Amniotic epithelial cell (primary cell): Measurements from ENCODE around the gene XPNPEP1.
A peak's percentile ranks its signal among the peaks of the same experiment; 100 is the strongest.

Experiments used
- DNase-seq: peaks from one replicate; pipeline ENCODE4 v3.0.0-alpha.2; 2010; ENCODE audit warnings: low read depth

The XPNPEP1 gene

DNA sequence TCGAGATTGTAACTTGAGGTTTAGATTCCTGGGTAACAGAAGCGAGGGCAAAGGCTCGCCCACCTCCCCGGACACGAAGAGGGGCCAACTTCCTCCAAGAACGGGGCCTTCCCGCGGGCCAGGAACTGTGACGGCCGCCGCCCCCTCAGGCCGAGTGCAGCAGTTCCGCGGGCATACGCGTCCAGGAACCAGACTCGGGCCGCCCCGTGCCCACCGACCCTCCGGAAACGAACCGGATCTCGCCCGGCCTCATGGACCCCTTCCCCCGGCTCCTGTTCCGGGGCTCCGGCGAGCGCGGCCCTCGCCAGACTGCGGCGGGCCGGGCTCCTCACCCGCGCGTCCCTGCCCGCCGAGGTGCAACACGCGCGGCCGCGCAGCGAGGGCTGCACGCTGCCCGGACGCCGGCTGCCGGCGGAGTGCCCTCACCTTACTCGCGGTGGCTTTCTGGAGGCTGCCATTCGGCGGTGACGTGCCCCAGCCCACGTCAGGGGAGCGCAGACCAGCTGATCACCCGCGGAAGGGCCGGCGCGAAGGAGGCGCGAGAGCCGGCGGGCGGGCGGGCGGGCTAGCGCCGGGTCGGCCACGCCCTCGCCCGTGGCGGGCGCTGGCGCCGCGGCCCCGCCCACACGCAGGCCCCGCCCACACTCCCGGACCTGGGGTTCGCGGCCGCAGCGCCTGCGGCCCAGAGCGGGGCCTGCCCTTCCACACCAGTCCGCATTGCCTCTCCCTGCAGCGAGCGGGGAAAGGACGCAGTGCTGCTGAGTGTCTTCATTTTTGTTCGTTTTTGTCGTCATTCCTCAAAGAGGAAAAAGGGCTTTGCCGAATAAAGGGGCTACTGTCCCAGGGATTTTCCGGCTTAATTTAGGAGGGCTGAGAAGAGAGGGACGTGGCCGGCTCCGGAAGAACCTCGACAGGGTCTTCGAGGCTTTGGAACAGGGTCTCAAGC, at the start of gene XPNPEP1:
Gene XPNPEP1, minus strand, starts transcription at position 536 of the 946 bp plus-strand sequence. Its CDS starts 78 bp downstream, at position 458.
- DNase-seq: peak; percentile 74

DNA sequence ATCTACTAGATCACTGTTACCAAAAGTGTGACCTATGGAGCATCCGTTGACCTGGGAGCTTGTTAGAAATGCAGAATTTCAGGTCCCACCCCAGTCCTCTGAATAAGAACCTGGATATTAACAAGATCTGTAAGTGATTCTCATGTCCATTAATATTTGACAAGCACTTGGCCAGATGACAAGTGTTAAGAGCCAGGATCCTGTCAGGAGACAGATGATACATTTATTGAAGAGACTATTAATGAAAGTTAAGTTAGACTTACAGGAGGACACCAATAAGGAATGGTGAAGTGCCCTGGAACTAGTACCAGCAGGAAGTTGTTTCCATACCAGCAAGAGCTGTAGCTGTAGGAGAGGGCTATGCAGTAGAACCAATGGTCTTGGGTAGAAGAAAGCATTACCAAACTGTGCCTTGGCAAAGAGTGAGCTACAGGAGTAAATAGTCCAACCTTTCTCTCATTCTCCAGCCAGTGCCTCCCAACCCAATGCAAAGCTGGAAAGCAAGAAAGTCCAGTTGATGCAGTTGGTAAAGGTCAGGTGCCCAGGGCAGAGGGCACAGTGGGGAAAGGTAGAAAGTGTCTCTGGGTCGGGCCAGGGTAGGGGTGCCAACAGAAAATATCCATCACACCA, 49.2 kb upstream of the XPNPEP1 start:
- no peak for DNase-seq

DNA sequence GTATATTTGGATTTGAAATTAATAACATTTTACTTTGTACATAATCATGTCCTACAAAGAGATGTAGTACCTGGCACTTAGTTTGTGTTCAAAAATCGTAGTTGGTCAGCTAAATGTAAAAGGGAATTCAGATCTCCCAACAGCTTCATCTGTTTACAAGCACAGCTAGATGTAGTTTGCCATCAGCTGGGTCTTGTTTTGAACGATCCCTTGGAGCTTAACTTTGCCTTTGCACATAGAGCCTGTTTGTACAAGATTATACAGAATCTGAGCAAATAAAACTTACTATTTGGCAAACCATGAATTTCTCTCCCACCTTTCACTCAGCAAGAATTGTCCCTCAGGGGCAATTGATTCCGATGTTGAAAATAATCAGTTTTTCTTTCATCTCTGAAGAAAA, 48.3 kb upstream of the XPNPEP1 start:
- DNase-seq: no peak

DNA sequence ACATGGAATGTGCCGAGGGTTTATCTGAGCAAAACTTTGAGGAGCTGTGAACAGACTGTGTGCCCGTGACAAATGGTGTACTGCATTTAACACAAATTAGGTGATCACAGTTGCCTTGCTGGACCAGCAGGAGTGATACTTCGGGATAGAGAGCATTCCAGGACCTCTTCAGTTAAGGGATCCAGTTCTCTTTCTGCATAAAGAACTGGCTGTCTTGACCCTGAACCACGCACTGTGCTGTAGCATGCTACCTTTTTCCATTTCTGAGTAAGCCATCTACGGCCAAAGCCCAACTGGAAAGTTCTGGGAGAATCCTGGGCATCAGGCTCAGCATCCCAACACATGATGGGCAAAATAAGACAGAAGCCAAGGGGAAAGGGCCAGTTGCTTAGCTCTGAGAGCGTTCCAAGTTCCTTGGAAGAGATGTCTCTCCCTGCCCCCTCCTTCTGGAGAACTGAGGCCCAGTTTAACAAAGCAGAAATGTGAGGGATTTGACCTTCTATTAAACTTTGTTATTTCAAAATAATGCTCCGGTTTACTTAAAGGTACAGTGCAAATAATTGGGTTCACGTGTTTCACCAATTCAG, 46.5 kb upstream of the XPNPEP1 start:
- no peak for DNase-seq

DNA sequence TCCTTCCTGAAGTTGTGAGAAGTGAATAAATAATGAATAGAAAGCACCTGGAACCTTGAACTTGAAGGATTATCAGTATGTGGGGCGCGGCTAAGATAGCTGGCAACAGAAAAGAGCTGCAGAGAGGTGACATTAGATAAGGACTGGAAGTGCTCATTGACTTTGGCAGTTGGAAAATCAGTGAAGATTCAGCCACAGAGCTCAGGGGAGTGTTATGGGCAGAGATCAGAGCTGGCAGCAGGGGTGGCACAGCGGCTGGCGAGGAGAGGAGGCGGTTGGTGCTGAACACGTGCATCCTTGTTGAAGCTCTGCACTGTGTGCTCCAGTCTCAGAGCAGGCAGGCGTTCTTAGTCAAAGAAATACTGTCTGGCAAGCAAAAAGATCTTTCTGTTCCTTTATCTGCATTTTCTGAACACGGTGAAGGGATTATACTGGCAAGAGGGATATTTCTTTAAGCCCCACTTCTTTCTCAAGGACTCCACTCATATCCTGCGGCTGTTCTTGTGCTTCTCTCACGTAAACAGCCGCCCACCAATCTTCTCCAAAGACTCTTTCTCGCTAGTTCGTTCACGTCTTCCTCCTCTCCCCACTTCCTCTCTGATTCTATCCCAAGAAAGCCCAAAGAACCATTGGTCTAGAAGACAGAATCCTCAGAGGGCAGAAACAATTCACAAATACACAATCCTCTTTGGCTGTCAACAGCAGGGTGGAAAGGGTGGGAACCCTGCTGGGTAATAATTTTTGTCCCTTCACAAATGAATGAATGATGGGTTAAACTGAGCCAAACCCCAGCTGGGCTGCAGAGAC, 45.8 kb upstream of the XPNPEP1 start:
- peak; percentile 79 for DNase-seq

DNA sequence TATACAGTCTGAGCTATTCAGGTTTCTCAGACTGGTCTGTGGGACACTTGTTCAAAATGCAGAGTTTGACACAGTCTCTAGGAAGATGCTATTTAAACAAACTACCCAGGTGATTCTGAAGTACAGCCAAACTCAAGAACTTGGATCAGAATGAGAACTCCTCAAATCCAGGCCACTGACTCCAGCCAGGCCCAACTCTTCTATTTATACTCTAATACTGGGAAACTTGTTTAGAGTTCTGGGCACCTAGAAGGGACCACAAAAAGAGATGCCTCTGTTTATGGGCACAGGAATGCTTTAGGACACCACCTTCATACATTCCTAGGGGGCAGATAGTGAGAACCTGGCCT, 44.4 kb upstream of the XPNPEP1 start:
- no peak for DNase-seq

DNA sequence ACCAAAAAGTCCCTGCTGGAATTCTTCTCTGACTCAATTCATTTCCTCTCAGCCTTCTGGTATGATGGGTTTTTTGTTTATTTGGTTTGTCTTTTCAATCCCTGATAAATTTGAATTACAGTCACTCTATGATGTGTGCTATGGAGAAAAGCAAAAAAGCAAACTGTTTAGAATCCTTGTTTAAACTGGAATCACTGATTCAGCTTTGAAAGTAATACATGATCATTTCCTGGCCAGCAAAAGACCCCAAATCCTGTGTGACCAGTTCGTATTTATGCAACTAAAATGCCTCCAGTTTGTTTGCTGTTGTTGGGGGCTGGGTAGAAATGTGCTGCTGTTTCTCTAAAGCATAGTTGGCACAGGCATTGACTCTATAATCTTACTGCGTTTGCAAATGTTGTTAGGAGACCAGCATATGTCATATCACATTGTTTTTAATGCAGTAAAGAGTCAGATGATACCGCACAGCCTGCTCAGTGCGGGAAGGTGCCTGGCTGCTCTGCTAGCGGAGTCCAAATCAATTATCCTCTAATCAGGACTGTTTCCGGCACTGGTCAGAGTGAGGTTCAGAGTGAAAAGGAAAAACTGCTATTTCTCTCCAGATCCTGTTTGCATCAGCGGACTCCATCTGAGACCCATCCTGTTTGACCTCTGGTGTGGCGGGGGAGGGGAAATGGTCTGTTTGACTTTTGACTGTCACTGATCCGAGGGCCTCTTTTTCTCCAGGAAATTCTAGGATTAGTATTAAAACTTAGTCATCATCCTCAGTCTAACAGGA, 43.8 kb upstream of the XPNPEP1 start:
- peak; percentile 84 for DNase-seq

DNA sequence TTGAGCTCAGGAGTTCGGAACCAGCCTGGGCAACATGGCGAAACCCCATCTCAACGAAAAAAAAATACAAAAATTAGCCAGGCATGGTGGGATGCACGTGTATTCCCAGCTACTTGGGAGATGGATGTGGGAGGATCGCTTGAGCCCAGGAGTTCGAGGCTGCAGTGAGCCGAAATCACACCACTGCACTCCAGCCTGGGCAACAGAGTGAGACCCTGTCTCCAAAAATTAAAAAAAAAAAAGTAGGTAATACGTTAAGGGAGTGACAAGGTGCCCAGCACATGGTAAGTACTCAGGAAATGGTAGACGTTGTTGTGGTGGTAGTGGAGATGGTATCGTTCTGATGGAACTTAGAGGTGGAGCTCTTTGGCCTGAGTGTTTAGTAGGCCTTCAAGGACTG, 41.0 kb upstream of the XPNPEP1 start:
- no peak for DNase-seq

DNA sequence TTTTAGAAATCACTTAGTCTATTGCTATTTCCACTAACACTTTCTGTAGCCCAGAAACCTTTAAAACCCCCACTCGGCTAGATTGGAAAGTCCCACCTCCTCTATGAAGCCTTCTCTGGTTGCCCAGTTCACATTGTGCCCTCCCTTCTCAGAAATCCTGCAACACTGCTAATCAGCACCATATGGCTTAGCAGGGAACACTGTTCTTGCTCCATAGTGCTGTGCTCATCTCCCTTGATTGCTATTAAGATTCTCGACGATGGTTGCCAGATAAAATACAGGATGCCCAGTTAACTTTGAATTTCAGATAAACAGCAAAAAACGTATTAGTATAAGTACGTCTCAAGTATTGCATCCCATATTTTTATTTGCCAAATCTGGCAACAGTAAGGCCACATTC, 40.1 kb upstream of the XPNPEP1 start:
- no peak for DNase-seq

DNA sequence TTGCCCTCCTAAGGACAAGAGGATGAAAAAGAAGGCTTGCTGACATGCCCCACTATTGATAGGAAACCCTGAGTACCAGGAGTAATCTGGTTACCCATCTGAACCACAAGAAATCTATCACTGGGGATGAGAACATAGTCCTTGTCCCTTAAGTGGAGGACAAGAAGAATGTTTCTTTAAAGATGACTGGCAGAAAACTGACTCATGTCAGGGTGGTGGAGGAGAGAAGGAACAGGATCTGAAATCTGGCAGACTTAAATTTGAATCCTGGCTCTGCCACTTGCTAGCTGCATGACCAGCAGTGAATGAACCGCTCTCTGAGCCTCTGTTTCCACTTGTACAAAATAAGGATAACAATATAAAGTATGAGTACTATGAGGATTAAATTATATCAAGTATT, 38.9 kb upstream of the XPNPEP1 start:
- DNase-seq: no peak

DNA sequence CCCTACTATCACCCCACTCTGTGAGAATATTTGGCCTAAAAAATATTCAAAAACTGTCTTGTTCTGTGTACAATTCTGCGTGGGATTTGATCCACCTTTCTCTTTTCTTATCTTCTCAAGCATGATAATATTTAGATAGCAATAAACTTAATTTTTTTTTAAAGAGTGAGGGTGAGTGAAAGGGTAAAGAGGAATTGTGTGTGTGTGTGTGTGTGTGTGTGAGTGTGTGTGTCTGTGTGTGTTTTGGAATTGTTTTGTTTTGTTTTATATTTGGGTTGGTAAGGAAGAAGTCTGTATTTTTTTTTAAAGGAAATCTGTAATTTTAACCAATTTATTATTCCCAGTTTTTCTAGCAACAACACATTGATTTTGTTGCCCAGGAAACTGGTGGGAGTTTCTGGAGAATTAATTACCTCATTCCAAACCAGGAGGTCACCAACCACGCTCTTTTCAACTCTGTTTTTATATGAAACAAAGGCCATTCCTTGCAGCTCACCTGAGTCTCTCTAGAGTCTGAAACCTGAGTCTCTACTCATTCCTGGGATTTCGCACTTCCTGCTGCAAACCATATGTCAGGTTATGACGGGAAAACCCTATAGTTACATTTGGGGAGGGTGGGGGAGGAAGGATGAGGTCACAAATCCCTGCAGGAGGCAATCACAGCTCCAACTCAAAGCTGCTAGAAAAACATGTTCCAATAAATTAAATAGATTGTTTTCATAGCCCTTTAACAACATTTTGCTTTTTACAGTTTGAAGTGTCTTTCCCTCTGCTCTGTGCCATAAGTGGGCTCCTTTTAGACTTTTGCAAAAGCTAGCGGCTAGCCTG, 38.1 kb upstream of the XPNPEP1 start:
- DNase-seq: peak; percentile 24

DNA sequence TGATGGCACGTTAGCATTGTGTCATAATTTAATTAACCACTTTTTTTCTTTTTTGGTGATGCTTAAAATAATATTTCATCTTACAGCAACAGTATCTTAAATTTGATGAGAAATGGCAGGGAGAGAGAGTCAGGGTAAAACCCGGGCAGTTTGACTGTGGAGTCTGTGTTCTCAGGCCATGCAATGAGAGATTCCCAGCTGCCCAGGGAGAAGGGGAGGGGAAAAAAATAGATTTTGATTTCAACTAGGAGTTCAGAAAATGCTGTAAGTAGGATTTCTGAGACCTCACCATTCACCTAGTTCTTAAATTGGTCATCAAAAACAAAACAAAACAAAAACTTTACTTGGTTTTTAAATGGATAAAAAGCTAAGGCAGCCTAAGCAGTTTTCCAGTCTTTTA, 37.4 kb upstream of the XPNPEP1 start:
- DNase-seq: no peak

DNA sequence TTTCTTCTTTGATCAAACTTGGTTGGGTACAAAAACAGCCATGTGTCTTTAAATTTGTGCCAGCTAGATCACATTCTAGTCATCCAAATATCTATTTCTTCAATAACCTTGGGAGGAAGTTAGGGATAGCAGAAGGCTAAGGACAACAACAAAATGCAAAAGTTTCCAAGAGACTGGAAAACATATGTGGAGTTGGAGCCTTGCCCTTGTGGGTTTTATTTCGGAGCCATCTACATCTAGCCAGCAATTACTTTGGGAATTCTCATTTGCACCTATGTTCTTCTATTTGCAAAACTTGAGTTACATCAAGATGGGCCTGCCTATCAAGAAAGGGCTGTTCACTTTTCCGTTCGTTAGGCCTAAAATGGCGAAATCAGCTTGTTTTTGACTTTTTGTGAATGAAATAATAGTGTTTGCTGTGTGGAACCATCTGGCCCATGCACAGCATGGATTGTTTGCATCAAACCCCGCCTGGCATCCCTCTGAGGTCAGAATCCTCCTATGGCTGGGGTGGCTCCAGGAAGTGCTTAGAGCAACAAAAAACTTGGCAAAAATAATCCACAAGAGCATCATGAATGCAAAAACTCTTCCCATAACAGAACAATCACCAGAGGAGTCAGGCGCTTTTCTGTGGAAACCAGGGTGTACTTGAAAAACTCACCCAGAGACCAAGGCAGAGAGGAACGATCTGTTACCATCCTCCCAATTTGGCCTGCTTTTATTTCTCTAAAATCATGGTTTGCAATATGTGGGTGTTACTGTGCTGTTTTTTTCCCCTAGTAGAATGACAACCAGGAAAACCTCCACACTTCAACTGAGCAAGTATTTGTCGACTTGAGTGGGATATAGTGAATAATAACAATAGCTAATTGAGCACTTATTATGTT, 36.2 kb upstream of the XPNPEP1 start:
- no peak for DNase-seq

DNA sequence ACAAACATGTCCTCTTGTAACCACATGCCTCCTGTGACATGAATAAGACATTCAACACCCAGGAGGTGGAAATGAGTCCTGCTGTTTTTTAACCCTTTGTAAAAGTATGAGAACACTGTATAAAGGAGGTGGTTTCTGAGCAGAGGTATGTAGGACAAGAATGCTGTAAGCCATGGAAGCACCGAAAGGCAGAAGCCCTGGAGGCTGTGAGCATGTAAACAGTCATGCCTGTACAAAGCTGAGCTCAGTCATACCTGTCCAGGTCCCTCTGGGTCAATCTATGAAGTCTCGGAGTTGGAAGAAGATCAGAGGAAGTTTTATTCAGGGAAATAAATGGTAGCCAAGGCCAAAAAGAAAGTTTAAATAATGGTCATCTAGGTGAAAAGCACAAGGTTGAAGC, 34.7 kb upstream of the XPNPEP1 start:
- DNase-seq: no peak

DNA sequence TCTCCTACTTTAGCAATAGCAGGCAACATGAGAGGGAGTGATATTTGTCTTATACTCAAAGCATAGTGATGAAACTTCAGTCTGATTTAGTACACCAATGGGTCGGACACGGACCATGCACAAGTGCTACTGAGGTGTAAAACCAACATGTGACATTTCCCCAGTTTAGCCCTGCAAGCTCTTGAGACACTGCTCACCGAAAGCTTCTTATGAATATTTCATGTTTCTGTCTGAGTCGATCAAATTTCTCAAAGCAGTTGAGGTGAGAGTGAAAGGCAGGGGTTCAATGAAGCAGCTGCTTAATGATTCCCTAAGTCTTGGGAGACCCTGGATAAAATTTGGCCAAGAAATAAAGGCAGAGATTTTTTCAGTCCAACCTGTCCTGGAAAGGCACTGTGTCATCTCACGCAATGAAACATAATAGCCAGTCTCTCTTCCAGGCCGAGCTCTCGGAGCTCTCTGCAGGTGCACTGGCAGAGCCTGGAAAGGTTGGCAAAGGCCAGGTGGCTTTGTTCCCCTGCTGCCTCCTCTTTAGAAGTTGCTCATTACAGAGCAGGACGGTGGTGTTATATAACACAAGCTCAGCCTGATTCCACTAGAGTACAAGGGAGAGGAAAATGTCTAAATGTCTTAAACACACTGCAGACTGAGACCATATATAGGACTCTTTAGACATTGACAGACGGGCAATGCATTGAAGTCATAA, 33.9 kb upstream of the XPNPEP1 start:
- DNase-seq: no peak

DNA sequence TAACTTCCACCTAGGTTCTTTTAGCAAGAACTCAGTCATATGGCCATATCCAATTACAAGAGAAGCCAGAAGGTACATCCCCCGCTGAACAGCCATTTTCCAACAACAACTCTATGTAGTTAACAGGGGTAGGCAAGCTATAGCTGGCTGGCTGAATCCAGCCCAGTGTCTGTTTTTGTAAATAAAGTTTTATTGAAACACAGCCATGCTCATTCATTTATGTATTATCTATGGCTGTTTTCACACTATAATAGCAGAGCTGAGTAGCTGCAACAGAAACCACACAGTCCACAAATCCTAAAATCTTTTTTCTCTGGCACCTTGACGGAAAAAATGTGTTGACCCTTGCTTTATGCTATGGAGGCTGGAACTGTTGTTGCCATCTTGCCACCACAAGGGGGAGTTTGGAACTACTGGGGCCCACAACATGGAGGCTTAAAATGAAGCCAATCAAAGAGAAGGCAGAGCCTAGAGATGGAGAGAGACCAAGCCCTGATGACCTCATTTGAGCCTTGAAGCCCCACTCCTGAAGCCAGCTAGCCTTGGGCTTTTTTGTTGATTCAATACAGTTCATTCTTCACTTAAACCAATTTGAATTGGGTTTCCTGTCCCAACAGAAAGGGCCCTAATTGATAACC, 33.3 kb upstream of the XPNPEP1 start:
- peak; percentile 58 for DNase-seq

DNA sequence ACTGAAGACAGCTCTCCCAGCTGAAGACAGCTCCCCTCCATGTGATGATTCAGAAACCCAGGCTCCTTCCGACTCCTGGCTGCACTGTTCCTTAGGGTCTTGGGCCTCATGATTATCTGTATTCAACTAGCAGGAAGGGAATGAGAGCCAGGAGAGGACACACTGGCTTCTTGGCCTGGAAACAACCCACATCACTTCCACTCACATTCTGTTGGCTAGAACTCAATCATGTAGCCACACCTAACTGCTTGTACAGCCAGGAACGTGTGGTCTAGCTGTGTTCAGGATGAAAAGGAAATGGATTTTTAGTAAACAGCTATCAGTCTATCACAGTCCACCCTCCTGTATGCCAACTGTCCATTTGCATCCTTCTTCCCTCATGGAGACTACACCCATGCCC, 30.5 kb upstream of the XPNPEP1 start:
- DNase-seq: peak; percentile 35

DNA sequence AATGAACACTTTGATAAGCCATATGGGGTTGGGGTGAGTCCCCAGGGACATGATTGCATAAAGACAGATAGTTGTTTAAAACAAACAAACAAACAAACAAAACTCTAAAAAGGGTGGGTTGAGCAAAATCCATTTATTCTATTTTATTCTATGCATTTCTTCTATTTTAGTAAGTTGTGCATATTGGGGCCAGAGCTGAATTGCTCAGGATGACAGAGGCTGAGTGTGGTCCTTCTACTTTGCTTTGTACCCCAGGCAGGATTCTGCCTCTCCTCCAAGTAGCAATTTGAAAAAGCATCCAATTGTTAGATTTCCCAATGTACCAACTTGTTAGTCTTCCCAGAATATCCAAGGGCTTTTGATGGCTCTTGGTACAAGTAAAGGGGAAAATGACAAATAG, 29.2 kb upstream of the XPNPEP1 start:
- DNase-seq: no peak
